Measurements from ENCODE around the gene TPH1.

GRCh38 chr11:18016789-18017188 is 29.3 kb downstream of the TPH1 start:
- TF ChIP-seq CTCF (IDR thresholded peaks at IDR 0.05) (no peak), POLR2A (IDR thresholded peaks at IDR 0.05) (no peak)
